ENCODE measurements around the gene NDUFB11. TPM values are rescaled to one million over a fixed set of nuclear protein-coding genes. Genes with fewer than 3 reads are reported as not detected.

NDUFB11 gene
- total RNA-seq, 1 experiment from 2014 or later: 129 TPM

GRCh38 chrX:47098338-47099094, 46.0 kb downstream of the NDUFB11 start:
- H3K27me3 Mint-ChIP-seq (ENCODE audit: insufficient read depth, unreplicated experiment): no peaks in the 10 kb centered on the region
- Histone ChIP-seq H3K36me3 (ENCODE audit: control insufficient read depth, insufficient read depth, low read length) (no peaks in the 10 kb centered on the region), H3K4me3 (ENCODE audit: low read depth, low read length) (no peak overlapping the region), H3K27me3 (replicated peaks; ENCODE audit: control insufficient read depth, insufficient read depth, low read length) (no peaks in the 10 kb centered on the region), H3K9me3 (no peaks in the 10 kb centered on the region), H3K4me1 (no peaks in the 10 kb centered on the region)
- no peak overlapping the region for H3K4me3 Mint-ChIP-seq (ENCODE audit: unreplicated experiment)
- H3K4me1 Mint-ChIP-seq (ENCODE audit: low read depth, unreplicated experiment): no peaks in the 10 kb centered on the region
- BruUV-seq (replicated peaks): no TSS peak
- ChIA-PET CTCF (no interaction called here), POLR2A (no interaction called here)
- TF ChIP-seq, protein P1, sequence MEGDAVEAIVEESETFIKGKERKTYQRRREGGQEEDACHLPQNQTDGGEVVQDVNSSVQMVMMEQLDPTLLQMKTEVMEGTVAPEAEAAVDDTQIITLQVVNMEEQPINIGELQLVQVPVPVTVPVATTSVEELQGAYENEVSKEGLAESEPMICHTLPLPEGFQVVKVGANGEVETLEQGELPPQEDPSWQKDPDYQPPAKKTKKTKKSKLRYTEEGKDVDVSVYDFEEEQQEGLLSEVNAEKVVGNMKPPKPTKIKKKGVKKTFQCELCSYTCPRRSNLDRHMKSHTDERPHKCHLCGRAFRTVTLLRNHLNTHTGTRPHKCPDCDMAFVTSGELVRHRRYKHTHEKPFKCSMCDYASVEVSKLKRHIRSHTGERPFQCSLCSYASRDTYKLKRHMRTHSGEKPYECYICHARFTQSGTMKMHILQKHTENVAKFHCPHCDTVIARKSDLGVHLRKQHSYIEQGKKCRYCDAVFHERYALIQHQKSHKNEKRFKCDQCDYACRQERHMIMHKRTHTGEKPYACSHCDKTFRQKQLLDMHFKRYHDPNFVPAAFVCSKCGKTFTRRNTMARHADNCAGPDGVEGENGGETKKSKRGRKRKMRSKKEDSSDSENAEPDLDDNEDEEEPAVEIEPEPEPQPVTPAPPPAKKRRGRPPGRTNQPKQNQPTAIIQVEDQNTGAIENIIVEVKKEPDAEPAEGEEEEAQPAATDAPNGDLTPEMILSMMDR (IDR thresholded peaks at IDR 0.05; ENCODE audit: insufficient read depth in 1 of 2, low read depth in 1 of 2, low read length in 1 of 2, severe bottlenecking in 1 of 2, unreplicated experiment in 1 of 2): no peak
- H3K27ac Mint-ChIP-seq (ENCODE audit: unreplicated experiment): no peak overlapping the region
- DNase-seq: no peak
- peaks cover 18% of the 10 kb centered on the region for H3K36me3 Mint-ChIP-seq (ENCODE audit: insufficient read depth, unreplicated experiment)
- intact Hi-C loops (cut with micrococcal nuclease; ENCODE audit: unreplicated experiment): no loop called here
- no peaks in the 10 kb centered on the region for H3K9me3 Mint-ChIP-seq (ENCODE audit: unreplicated experiment)

GRCh38 chrX:47097018-47097417, 47.5 kb downstream of the NDUFB11 start:
- no peaks in the 10 kb centered on the region for H3K27me3 Mint-ChIP-seq (ENCODE audit: insufficient read depth, unreplicated experiment)
- intact Hi-C loops (cut with micrococcal nuclease; ENCODE audit: unreplicated experiment): no loop called here
- BruUV-seq (replicated peaks): no TSS peak
- H3K27ac Mint-ChIP-seq (ENCODE audit: unreplicated experiment): no peak overlapping the region
- peaks cover 10% of the 10 kb centered on the region for H3K4me1 ChIP-seq
- H3K4me3 ChIP-seq (ENCODE audit: low read depth, low read length): no peak overlapping the region
- POLR2A ChIA-PET: no interaction called here
- no peaks in the 10 kb centered on the region for H3K36me3 ChIP-seq (ENCODE audit: control insufficient read depth, insufficient read depth, low read length)
- no peaks in the 10 kb centered on the region for H3K9me3 ChIP-seq
- TF ChIP-seq, protein P1 (IDR thresholded peaks at IDR 0.05; ENCODE audit: insufficient read depth in 1 of 2, low read depth in 1 of 2, low read length in 1 of 2, severe bottlenecking in 1 of 2, unreplicated experiment in 1 of 2): no peak
- no peak overlapping the region for H3K4me3 Mint-ChIP-seq (ENCODE audit: unreplicated experiment)
- no peaks in the 10 kb centered on the region for H3K9me3 Mint-ChIP-seq (ENCODE audit: unreplicated experiment)
- H3K27me3 ChIP-seq (replicated peaks; ENCODE audit: control insufficient read depth, insufficient read depth, low read length): no peaks in the 10 kb centered on the region
- no peaks in the 10 kb centered on the region for H3K4me1 Mint-ChIP-seq (ENCODE audit: low read depth, unreplicated experiment)
- DNase-seq: no peak
- CTCF ChIA-PET: no interaction called here
- peaks cover 18% of the 10 kb centered on the region for H3K36me3 Mint-ChIP-seq (ENCODE audit: insufficient read depth, unreplicated experiment)

GRCh38 chrX:47093860-47094259, 50.6 kb downstream of the NDUFB11 start:
- BruUV-seq (replicated peaks): no TSS peak
- intact Hi-C loops (cut with micrococcal nuclease; ENCODE audit: unreplicated experiment): loop anchor here (1.0 to 5.0 kb wide), 4 partner anchors 46 to 191 kb away; no protein-coding TSS in a partner anchor
- no peak overlapping the region for H3K4me3 ChIP-seq (ENCODE audit: low read depth, low read length)
- POLR2A ChIA-PET: no interaction called here
- Mint-ChIP-seq H3K27me3 (ENCODE audit: insufficient read depth, unreplicated experiment) (no peaks in the 10 kb centered on the region), H3K36me3 (ENCODE audit: insufficient read depth, unreplicated experiment) (peaks cover 8% of the 10 kb centered on the region), H3K4me3 (ENCODE audit: unreplicated experiment) (no peak overlapping the region), H3K27ac (ENCODE audit: unreplicated experiment) (no peak overlapping the region), H3K9me3 (ENCODE audit: unreplicated experiment) (no peaks in the 10 kb centered on the region), H3K4me1 (ENCODE audit: low read depth, unreplicated experiment) (no peaks in the 10 kb centered on the region)
- DNase-seq: no peak
- no peaks in the 10 kb centered on the region for H3K9me3 ChIP-seq
- no peaks in the 10 kb centered on the region for H3K36me3 ChIP-seq (ENCODE audit: control insufficient read depth, insufficient read depth, low read length)
- H3K4me1 ChIP-seq: peaks cover 10% of the 10 kb centered on the region
- TF ChIP-seq, protein P1 (IDR thresholded peaks at IDR 0.05; ENCODE audit: insufficient read depth in 1 of 2, low read depth in 1 of 2, low read length in 1 of 2, severe bottlenecking in 1 of 2, unreplicated experiment in 1 of 2): no peak
- CTCF ChIA-PET: interaction anchor here (0.9 to 2.4 kb wide), 6 partner anchors 13 to 190 kb away, joined by 3 to 12 read pairs (median 4); no protein-coding TSS in a partner anchor
- no peaks in the 10 kb centered on the region for H3K27me3 ChIP-seq (replicated peaks; ENCODE audit: control insufficient read depth, insufficient read depth, low read length)

All from Caco-2 (cell line).